Renal cortex interstitium (tissue), 11 donors: Measurements from ENCODE around the gene ITPK1. TPM values are rescaled to one million over a fixed set of nuclear protein-coding genes. Genes with fewer than 3 reads are reported as not detected.

Experiments
- DNase-seq, 11 donors: peaks; one replicate each; pipeline ENCODE4 v3.0.0-alpha.2; 2013; ENCODE audit warnings: low read depth in 9 of 11, low spot score in 4 of 11; ENCODE audit errors: extremely low read depth in 1 of 11
- polyA plus RNA-seq, 3 donors: library from polyadenylated mRNA; unstranded; fragments of 120-200 nt; gene quantifications; one replicate each; pipeline ENCODE4 v1.2.1, GENCODE V29; 2013; ENCODE audit not compliant: insufficient read length in 3 of 3

Gene ITPK1
- polyA plus RNA-seq, 3 donors, result 27.5 to 40.5 (median 33.0) TPM

GRCh38 chr14:92907316-92907911, 208.3 kb downstream of the ITPK1 start:
- no peak for DNase-seq

GRCh38 chr14:92906823-92907222, 208.9 kb downstream of the ITPK1 start:
- DNase-seq, result no peak

GRCh38 chr14:92906420-92906819, 209.3 kb downstream of the ITPK1 start:
- DNase-seq, result no peak

- no peak for DNase-seq
Measured at GRCh38 chr14:92905667-92906066, 210.1 kb downstream of the ITPK1 start.

- no peak for DNase-seq
Measured at GRCh38 chr14:92903359-92903758, 212.4 kb downstream of the ITPK1 start.

- no peak for DNase-seq
Measured at GRCh38 chr14:92902726-92903125, 213.0 kb downstream of the ITPK1 start.

GRCh38 chr14:92902191-92902590, 213.5 kb downstream of the ITPK1 start:
- DNase-seq, result no peak

GRCh38 chr14:92900660-92901059, 215.1 kb downstream of the ITPK1 start:
- DNase-seq, result no peak

GRCh38 chr14:92898566-92899131, 217.1 kb downstream of the ITPK1 start:
- DNase-seq, result no peak

GRCh38 chr14:92897922-92898565, 217.7 kb downstream of the ITPK1 start:
- no peak for DNase-seq

- no peak for DNase-seq
Measured at GRCh38 chr14:92895352-92895878, 220.3 kb downstream of the ITPK1 start.

- DNase-seq, result no peak
Measured at GRCh38 chr14:92892589-92892988, 223.1 kb downstream of the ITPK1 start.

- no peak for DNase-seq
Measured at GRCh38 chr14:92890830-92891588, 224.7 kb downstream of the ITPK1 start.

GRCh38 chr14:92888896-92889295, 226.8 kb downstream of the ITPK1 start:
- DNase-seq, result no peak

- DNase-seq, result no peak
Measured at GRCh38 chr14:92887157-92887556, 228.6 kb downstream of the ITPK1 start.

Other genes starting within 250 kb of the ITPK1 start
- under 1 TPM; 0.14 to 0.44 (median 0.36) TPM for gene CHGA, start 192.8 kb downstream of the ITPK1 start, polyA plus RNA-seq
- gene MOAP1, start 69.0 kb upstream of the ITPK1 start, polyA plus RNA-seq, result 10 to 100 TPM; 41.2 to 48.6 (median 46.5) TPM
- gene LYSET, start 69.4 kb upstream of the ITPK1 start, polyA plus RNA-seq, result 10 to 100 TPM; 34.1 to 43.7 (median 35.6) TPM
- 10 to 100 TPM; 15.6 to 24.1 (median 18.6) TPM for gene GON7, start 91.1 kb upstream of the ITPK1 start, polyA plus RNA-seq
- gene UBR7, start 91.3 kb upstream of the ITPK1 start, polyA plus RNA-seq, result 10 to 100 TPM; 30.0 to 38.0 (median 36.5) TPM
- 10 to 100 TPM; 45.9 to 54.7 (median 53.4) TPM for gene BTBD7, start 217.1 kb upstream of the ITPK1 start, polyA plus RNA-seq
- under 1 TPM; 0.39 to 0.86 (median 0.50) TPM for gene COX8C, start 231.3 kb upstream of the ITPK1 start, polyA plus RNA-seq